Mesenchymal stem cell (in vitro differentiated cells and primary cell): ENCODE measurements around the gene LRFN2.

Source experiments
- DNase-seq: peaks from one replicate; pipeline ENCODE4 v3.0.0-alpha.2; 2013
- H2AFZ ChIP-seq: one replicate; pipeline ENCODE4 v1.6.1; 2013; ENCODE audit warnings: low read depth, mild to moderate bottlenecking, control low read depth, inconsistent platforms, low read length, moderate library complexity
- H2AK5ac ChIP-seq: 2 replicates; pipeline ENCODE4 v1.6.1; 2013; ENCODE audit warnings: low read length, moderate library complexity, mild to moderate bottlenecking, inconsistent platforms; ENCODE audit not compliant: severe bottlenecking
- H2BK120ac ChIP-seq: one replicate; pipeline ENCODE4 v1.6.1; 2013; ENCODE audit warnings: low read depth, mild to moderate bottlenecking, inconsistent platforms, low read length, moderate library complexity
- H2BK12ac ChIP-seq, 2 experiments: one replicate each; pipeline ENCODE4 v1.6.1; 2013; ENCODE audit warnings: inconsistent platforms in 2 of 2, low read length in 2 of 2, mild to moderate bottlenecking in 2 of 2, moderate library complexity in 2 of 2, control low read depth in 1 of 2
- H2BK15ac ChIP-seq: one replicate; pipeline ENCODE4 v1.6.1; 2013; ENCODE audit warnings: mild to moderate bottlenecking, low read depth, inconsistent platforms; ENCODE audit not compliant: poor library complexity, severe bottlenecking
- H2BK5ac ChIP-seq: 2 replicates; pipeline ENCODE4 v1.6.1; 2013; ENCODE audit warnings: low read depth, mild to moderate bottlenecking, low read length, control low read depth, inconsistent platforms; ENCODE audit not compliant: poor library complexity, severe bottlenecking
- H3K14ac ChIP-seq, 2 experiments: one replicate each; pipeline ENCODE4 v1.6.1; 2013; ENCODE audit warnings: inconsistent platforms in 2 of 2, low read length in 2 of 2, control low read depth in 1 of 2, mild to moderate bottlenecking in 1 of 2, moderate library complexity in 1 of 2
- H3K18ac ChIP-seq, 2 experiments: one replicate each; pipeline ENCODE4 v1.6.1; 2013; ENCODE audit warnings: inconsistent platforms in 2 of 2, low read length in 2 of 2, control low read depth in 1 of 2, low read depth in 1 of 2, mild to moderate bottlenecking in 1 of 2
- H3K23ac ChIP-seq, 2 experiments: one replicate each; pipeline ENCODE4 v1.6.1; 2013; ENCODE audit warnings: inconsistent platforms in 2 of 2, low read length in 2 of 2, mild to moderate bottlenecking in 2 of 2, moderate library complexity in 2 of 2, control low read depth in 1 of 2
- H3K27ac ChIP-seq: 2 replicates; pipeline ENCODE4 v1.5.1; 2013; ENCODE audit warnings: mild to moderate bottlenecking, moderate library complexity, low read length, control low read depth, inconsistent platforms; ENCODE audit not compliant: poor library complexity, severe bottlenecking
- H3K27me3 ChIP-seq, 2 experiments: 2 replicates each; pipeline versions ENCODE4 v1.6.1 to v1.7.0; 2013; ENCODE audit warnings: low read length in 2 of 2, mild to moderate bottlenecking in 2 of 2, moderate library complexity in 2 of 2, control low read depth in 1 of 2, inconsistent platforms in 1 of 2; ENCODE audit not compliant: control insufficient read depth in 1 of 2, insufficient read depth in 1 of 2
- H3K36me3 ChIP-seq, 2 experiments: 2 replicates each; pipeline versions ENCODE4 v1.6.1 to v1.7.0; 2013; ENCODE audit warnings: low read length in 2 of 2, control low read depth in 1 of 2, inconsistent platforms in 1 of 2, low read depth in 1 of 2, mild to moderate bottlenecking in 1 of 2; ENCODE audit not compliant: insufficient read depth in 2 of 2, control insufficient read depth in 1 of 2
- H3K4ac ChIP-seq, 2 experiments: one replicate each; pipeline ENCODE4 v1.6.1; 2013; ENCODE audit warnings: inconsistent platforms in 2 of 2, low read length in 2 of 2, mild to moderate bottlenecking in 2 of 2, moderate library complexity in 2 of 2, control low read depth in 1 of 2, low read depth in 1 of 2
- H3K4me1 ChIP-seq: 2 replicates; pipeline ENCODE4 v1.6.1; 2013; ENCODE audit warnings: low read depth, low read length, control low read depth; ENCODE audit not compliant: control insufficient read depth, insufficient read depth
- H3K4me2 ChIP-seq: 2 replicates; pipeline ENCODE4 v1.6.1; 2013; ENCODE audit warnings: low read length, mild to moderate bottlenecking, inconsistent platforms; ENCODE audit not compliant: poor library complexity, severe bottlenecking
- H3K4me3 ChIP-seq, 2 experiments: 2 replicates each; pipeline versions ENCODE4 v1.5.1 to v1.7.0; 2013; ENCODE audit warnings: low read length in 2 of 2, mild to moderate bottlenecking in 2 of 2, control low read depth in 1 of 2, low read depth in 1 of 2; ENCODE audit not compliant: insufficient read depth in 1 of 2
- H3K79me1 ChIP-seq: replicated peaks from 2 replicates; pipeline ENCODE4 v1.6.1; 2013; ENCODE audit warnings: mild to moderate bottlenecking, control low read depth, low read length, inconsistent platforms; ENCODE audit not compliant: poor library complexity, severe bottlenecking
- H3K9ac ChIP-seq: 2 replicates; pipeline ENCODE4 v1.7.0; 2013; ENCODE audit warnings: mild to moderate bottlenecking, low read length, moderate library complexity
- H3K9me3 ChIP-seq: 2 replicates; pipeline ENCODE4 v1.7.0; 2013; ENCODE audit warnings: mild to moderate bottlenecking, low read length; ENCODE audit not compliant: control insufficient read depth
- H4K8ac ChIP-seq: one replicate; pipeline ENCODE4 v1.6.1; 2013; ENCODE audit warnings: inconsistent platforms, mild to moderate bottlenecking, low read length, moderate library complexity
- H4K91ac ChIP-seq: one replicate; pipeline ENCODE4 v1.6.1; 2013; ENCODE audit warnings: mild to moderate bottlenecking, low read length, inconsistent platforms
- WGBS: methylation state at CpG from one replicate; pipeline ENCODE4 v1.1.7; 2013; ENCODE audit warnings: mixed read lengths; 5-methylcytosine and 5-hydroxymethylcytosine counted together

Gene LRFN2

DNA sequence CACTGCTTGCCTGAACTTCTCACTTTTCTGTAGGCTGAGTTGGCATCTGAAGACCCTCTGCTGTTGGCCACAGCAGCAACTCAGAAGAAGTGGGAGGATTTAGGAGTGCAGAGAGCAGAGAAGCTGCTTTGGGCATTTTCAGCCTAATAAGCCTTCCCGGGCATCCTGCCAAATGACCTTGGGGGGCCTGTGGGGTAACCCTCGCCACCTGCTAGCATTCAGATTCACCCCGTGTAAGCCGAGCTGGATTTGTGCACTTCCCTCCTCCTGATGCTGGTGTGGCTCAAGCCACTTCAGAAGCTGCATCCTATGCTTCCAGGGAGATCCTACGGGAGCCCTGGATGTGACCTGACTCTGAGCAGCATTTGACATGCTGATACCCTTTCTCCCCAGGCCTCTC, 114.8 kb downstream of the LRFN2 start:
- Histone ChIP-seq H2BK15ac (no peak overlapping the region), H3K18ac (no peak overlapping the region), H3K23ac (no peak overlapping the region), H4K91ac (no peak overlapping the region), H3K4me1 (no peaks in the 10 kb centered on the region), H2BK12ac (no peak overlapping the region), H2AFZ (no peak overlapping the region), H4K8ac (no peak overlapping the region), H3K4ac (no peak overlapping the region), H3K14ac (no peak overlapping the region), H3K4me2 (no peak overlapping the region), H3K9ac (no peak overlapping the region), H3K27me3 (peaks cover 10 to 23% of the 10 kb centered on the region in 2 experiments), H3K79me1 (no peaks in the 10 kb centered on the region), H2BK5ac (no peak overlapping the region), H3K36me3 (no peaks in the 10 kb centered on the region), H3K9me3 (no peaks in the 10 kb centered on the region), H3K27ac (no peak overlapping the region), H2BK120ac (no peak overlapping the region), H2AK5ac (no peak overlapping the region), H3K4me3 (no peak overlapping the region)
- no peak for DNase-seq
- 82% methylated on average over 5 of the region's 5 CpGs for WGBS

DNA sequence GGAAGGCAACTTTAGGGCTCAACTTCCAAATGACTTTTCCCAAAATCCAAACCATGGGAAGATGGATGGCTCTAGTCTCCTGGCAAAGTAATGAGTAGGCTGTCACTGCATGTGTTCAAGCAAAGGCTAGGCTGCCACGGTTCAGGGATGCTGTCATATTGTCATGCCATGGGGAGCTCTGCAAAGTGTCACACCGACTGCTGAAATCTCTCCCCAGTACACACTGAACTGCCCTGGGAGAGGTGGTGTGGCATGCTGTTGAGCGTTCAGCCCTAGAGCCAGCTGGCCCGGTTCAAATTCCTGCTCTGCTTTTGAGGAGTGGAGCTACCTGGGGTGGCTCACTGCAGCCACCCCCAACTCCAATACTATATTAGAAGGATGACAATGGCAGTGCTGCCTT, 115.9 kb downstream of the LRFN2 start:
- Histone ChIP-seq H2BK120ac (no peak overlapping the region), H3K14ac (no peak overlapping the region), H3K27ac (no peak overlapping the region), H3K23ac (no peak overlapping the region), H2BK12ac (no peak overlapping the region), H3K4me3 (no peak overlapping the region), H4K8ac (no peak overlapping the region), H3K27me3 (peaks cover 4 to 12% of the 10 kb centered on the region in 2 experiments), H2BK5ac (no peak overlapping the region), H3K79me1 (no peaks in the 10 kb centered on the region), H2AK5ac (no peak overlapping the region), H3K4me2 (no peak overlapping the region), H3K9me3 (no peaks in the 10 kb centered on the region), H3K4me1 (no peaks in the 10 kb centered on the region), H3K9ac (no peak overlapping the region), H3K18ac (no peak overlapping the region), H3K36me3 (no peaks in the 10 kb centered on the region), H3K4ac (no peak overlapping the region), H2AFZ (no peak overlapping the region), H2BK15ac (no peak overlapping the region), H4K91ac (no peak overlapping the region)
- DNase-seq, result no peak
- 75% methylated on average over 3 of the region's 4 CpGs for WGBS

GRCh38 chr6:40469323-40469722, 117.8 kb downstream of the LRFN2 start:
- Histone ChIP-seq H3K27ac (no peak overlapping the region), H2BK5ac (no peak overlapping the region), H2AFZ (no peak overlapping the region), H3K27me3 (peaks cover 0 to 11% of the 10 kb centered on the region in 2 experiments), H3K18ac (no peak overlapping the region), H3K4me2 (no peak overlapping the region), H3K4me1 (no peaks in the 10 kb centered on the region), H4K8ac (no peak overlapping the region), H2AK5ac (no peak overlapping the region), H3K23ac (no peak overlapping the region), H3K4ac (no peak overlapping the region), H2BK12ac (no peak overlapping the region), H3K9me3 (no peaks in the 10 kb centered on the region), H3K79me1 (no peaks in the 10 kb centered on the region), H3K4me3 (no peak overlapping the region), H3K9ac (no peak overlapping the region), H3K36me3 (no peaks in the 10 kb centered on the region), H4K91ac (no peak overlapping the region), H2BK120ac (no peak overlapping the region), H3K14ac (no peak overlapping the region), H2BK15ac (no peak overlapping the region)
- no peak for DNase-seq
- 77% methylated on average over 3 of the region's 3 CpGs for WGBS

DNA sequence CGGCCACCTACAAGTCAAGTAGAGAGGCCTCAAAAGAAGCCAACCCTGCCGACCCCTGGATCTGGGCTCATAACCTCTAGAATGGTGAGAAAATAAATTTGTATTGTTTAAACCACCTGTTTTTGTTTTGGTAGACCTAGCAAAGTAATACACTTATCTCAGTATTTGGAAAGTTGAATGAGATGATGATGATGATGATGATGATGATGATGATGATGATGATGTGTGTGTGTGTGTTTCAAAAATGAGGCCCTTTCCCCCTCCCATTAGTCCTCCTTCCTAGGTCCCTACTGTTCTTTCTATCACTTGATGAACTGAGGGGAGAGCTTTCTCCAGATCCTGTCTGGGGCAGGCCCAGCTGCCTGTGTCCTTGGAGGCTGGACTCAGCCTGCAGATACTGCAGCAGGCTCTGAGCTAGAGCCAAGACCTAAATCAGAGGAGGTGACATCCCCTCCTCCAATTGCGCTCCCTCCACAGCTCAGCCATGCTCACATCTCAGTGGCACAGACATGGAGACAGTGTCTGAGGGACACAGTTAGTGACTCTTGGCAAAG, 120.1 kb downstream of the LRFN2 start:
- H2BK12ac ChIP-seq, result no peak overlapping the region
- no peak for DNase-seq
- H4K8ac ChIP-seq, result no peak overlapping the region
- no peak overlapping the region for H2AFZ ChIP-seq
- no peak overlapping the region for H3K23ac ChIP-seq
- 81% methylated on average over 2 of the region's 3 CpGs for WGBS
- H3K4me3 ChIP-seq, result no peak overlapping the region
- no peak overlapping the region for H4K91ac ChIP-seq
- H3K18ac ChIP-seq, result no peak overlapping the region
- no peak overlapping the region for H3K9ac ChIP-seq
- H3K4me2 ChIP-seq, result no peak overlapping the region
- no peak overlapping the region for H2BK5ac ChIP-seq
- peaks cover 0 to 12% of the 10 kb centered on the region in 2 experiments for H3K27me3 ChIP-seq
- no peak overlapping the region for H2BK15ac ChIP-seq
- H3K14ac ChIP-seq, result no peak overlapping the region
- H2AK5ac ChIP-seq, result no peak overlapping the region
- H3K79me1 ChIP-seq, result no peaks in the 10 kb centered on the region
- no peaks in the 10 kb centered on the region for H3K9me3 ChIP-seq
- no peak overlapping the region for H3K27ac ChIP-seq
- H3K36me3 ChIP-seq, result no peaks in the 10 kb centered on the region
- no peak overlapping the region for H2BK120ac ChIP-seq
- H3K4me1 ChIP-seq, result no peaks in the 10 kb centered on the region
- H3K4ac ChIP-seq, result no peak overlapping the region
